Renal pelvis (tissue), 4 donors: Measurements from ENCODE around the gene VTI1A. TPM values are rescaled to one million over a fixed set of nuclear protein-coding genes. Genes with fewer than 3 reads are reported as not detected.
"Not testable (repeated sequence)": the region's sequence is repeated elsewhere in the genome, so short reads cannot be mapped to it uniquely, and the experiment has no call there.

Experiments
- DNase-seq: peaks from one replicate; pipeline ENCODE4 v3.0.0-alpha.2; 2013
- polyA plus RNA-seq, 3 donors: library from polyadenylated mRNA; unstranded; fragments of 120-200 nt; gene quantifications; one replicate each; pipeline ENCODE4 v1.2.1, GENCODE V29; 2013; ENCODE audit not compliant: insufficient read length in 3 of 3

The VTI1A gene
- polyA plus RNA-seq, 3 donors, result 18.9 to 22.0 (median 20.3) TPM

DNA sequence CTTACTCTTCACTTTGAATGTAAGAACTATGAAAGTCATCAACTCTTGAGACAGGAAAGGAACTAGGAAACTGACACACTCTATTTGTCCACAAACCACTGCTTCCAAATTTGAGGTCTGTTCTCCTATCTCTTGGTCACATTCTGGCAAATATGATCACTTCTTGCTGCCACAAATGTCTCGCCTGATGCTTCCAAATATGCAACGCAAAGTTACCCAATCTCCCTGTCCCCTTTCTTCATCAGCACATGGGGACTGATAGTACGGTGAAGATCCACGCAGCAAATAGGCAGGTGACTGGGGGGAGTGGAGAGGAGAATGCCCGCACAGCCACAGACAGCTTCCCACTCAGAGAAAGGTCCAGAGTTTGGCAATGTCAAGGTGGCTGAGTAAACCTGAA is 410.5 kb downstream of the VTI1A start:
- DNase-seq, result no peak

DNA sequence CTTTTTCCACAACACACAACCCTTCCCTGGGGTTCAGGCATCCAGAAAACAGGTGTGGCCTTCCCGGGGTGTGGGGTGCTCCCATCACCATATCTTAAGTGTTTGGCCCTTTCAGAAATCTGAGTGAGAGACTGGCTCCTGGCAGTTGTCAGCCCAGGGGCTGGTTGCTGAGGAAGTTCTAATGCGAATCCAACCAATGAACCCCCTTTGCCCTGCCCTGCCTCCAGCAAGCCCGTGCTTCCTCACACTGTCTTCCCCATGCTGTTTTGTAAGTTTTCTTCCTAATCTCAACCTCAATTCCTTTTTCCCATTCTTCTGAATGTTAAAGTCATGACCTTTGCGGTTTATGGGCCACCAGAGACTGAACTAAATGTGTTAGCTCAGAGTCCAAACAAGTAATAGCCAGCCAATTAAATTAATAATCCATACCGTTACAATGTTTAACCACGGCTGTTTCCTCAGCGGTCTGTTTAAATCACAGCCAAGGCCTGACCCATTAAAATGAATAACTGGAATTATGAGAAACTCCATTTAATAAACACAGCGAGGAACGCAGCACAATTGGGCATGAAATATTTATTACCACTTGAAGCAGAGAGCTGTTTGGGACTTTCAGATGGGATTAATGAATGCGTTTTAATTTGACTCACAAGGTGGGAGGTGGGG is 412.1 kb downstream of the VTI1A start:
- no peak for DNase-seq

DNA sequence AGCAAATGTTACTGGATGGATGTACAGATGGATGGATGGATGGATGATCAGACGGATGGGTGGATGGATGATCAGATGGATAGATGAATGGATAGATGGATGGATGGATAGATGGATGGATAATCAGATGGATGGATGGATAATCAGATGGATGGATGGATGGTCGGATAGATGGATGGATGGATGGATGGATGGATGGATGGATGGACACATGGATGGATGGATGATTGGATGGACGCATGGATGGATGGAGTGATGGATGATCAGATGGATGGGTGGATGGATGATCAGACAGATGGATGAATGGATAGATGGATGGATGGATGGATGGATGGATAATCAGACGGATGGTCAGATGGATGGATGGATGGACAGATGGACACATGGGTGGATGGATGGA is 412.8 kb downstream of the VTI1A start:
- DNase-seq, result no peak

DNA sequence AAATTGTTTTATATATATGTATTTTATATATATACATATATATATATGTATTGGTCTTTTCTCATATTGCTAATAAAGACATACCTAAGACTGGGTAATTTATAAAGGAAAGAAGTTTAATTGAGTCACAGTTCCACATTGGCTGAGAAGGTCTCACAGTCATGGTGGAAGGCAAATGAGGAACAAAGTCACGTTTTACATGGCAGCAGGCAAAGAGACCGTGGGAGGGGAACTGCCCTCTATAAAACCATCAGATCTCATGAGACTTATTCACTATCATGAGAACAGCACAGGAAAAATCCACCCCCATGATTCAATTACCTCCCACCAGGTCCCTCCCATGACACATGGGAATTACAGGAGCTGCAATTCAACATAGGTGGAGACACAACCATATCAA is 416.4 kb downstream of the VTI1A start:
- DNase-seq, result not testable (repeated sequence)

Other genes with a start within 250 kb of the VTI1A start
- gene TECTB, start 163.8 kb upstream of the VTI1A start, polyA plus RNA-seq, result not detected
- 1 to 10 TPM; 4.1 to 5.5 (median 5.3) TPM for gene ACSL5, start 73.1 kb upstream of the VTI1A start, polyA plus RNA-seq
- 10 to 100 TPM; 57.3 to 80.0 (median 76.9) TPM for gene ZDHHC6, start 301 bp upstream of the VTI1A start, polyA plus RNA-seq